K562 (cell line): Measurements from ENCODE around the gene CLCF1. TPM values are rescaled to one million over a fixed set of nuclear protein-coding genes. Genes with fewer than 3 reads are reported as not detected.

Experiments used
- ARID2 ChIP-seq: fragments of 450-650 bp; IDR thresholded peaks from 2 replicates; pipeline ENCODE4 v1.6.1; 2017; ENCODE audit warnings: antibody characterized with exemption, mild to moderate bottlenecking
- BCLAF1 ChIP-seq, 2 experiments: fragments of 450-650 bp in 1 of 2; IDR thresholded peaks; 2 replicates each; pipeline ENCODE4 v1.6.1; 2011 to 2017; ENCODE audit warnings: low read depth in 2 of 2, antibody characterized with exemption in 1 of 2, borderline replicate concordance in 1 of 2, low read length in 1 of 2, mild to moderate bottlenecking in 1 of 2, mixed read lengths in 1 of 2; ENCODE audit not compliant: control insufficient read depth in 1 of 2
- HCFC1 ChIP-seq: IDR thresholded peaks from 2 replicates; pipeline ENCODE4 v1.6.1; 2012; ENCODE audit warnings: low read depth, low read length, improper control_type of control experiment
- HLTF ChIP-seq: fragments of 450-650 bp; IDR thresholded peaks from 2 replicates; pipeline ENCODE4 v1.6.1; 2016
- KDM4B ChIP-seq, 2 experiments: fragments of 450-650 bp in 1 of 2; sonication (generic) in 1 of 2; IDR thresholded peaks; 2 replicates each; pipeline ENCODE4 v1.6.1; 2016 to 2017; ENCODE audit warnings: borderline replicate concordance in 2 of 2, antibody characterized with exemption in 1 of 2, low read depth in 1 of 2, mild to moderate bottlenecking in 1 of 2
- MXD1 ChIP-seq: fragments of 250-450 bp; sonication (Bioruptor Pico); IDR thresholded peaks from 2 replicates; pipeline ENCODE4 v1.8.0; 2021; ENCODE audit warnings: borderline replicate concordance, mild to moderate bottlenecking, moderate library complexity; ENCODE audit not compliant: poor library complexity, severe bottlenecking
- MYC ChIP-seq, 2 experiments: fragments of 250-450 bp in 1 of 2; sonication (Bioruptor Pico) in 1 of 2; IDR thresholded peaks; 2 replicates each; pipeline versions ENCODE4 v1.5.1 to v1.6.1; 2012 to 2021; ENCODE audit warnings: low read depth in 2 of 2, borderline replicate concordance in 1 of 2, improper control_type of control experiment in 1 of 2, low read length in 1 of 2, mild to moderate bottlenecking in 1 of 2, moderate library complexity in 1 of 2
- RBM22 ChIP-seq: fragments of 200-400 bp; formaldehyde crosslinking; IDR thresholded peaks from 2 replicates; pipeline ENCODE4 v1.6.1; 2018; ENCODE audit warnings: low read length, low read depth; ENCODE audit not compliant: poor library complexity, severe bottlenecking
- RFX1 ChIP-seq: fragments of 450-650 bp; IDR thresholded peaks from 2 replicates; pipeline ENCODE4 v1.6.1; 2016; ENCODE audit warnings: mild to moderate bottlenecking, moderate library complexity
- RUNX1 ChIP-seq: sonication (generic); IDR thresholded peaks from 2 replicates; pipeline ENCODE4 v1.6.1; 2016; ENCODE audit warnings: antibody characterized with exemption, low read depth
- STAG1 ChIP-seq: sonication (generic); formaldehyde crosslinking; IDR thresholded peaks from 2 replicates; pipeline ENCODE4 v1.5.0; 2020; ENCODE audit warnings: missing genetic modification reagents, borderline replicate concordance
- TAF1 ChIP-seq: IDR thresholded peaks from 2 replicates; pipeline ENCODE4 v1.6.1; 2011; ENCODE audit warnings: mild to moderate bottlenecking, low read length, moderate library complexity; ENCODE audit not compliant: insufficient read depth, control insufficient read depth, severe bottlenecking; ENCODE audit errors: extremely low read depth
- TEAD1 ChIP-seq, 2 experiments: fragments of 450-650 bp in 1 of 2; sonication (generic) in 1 of 2; formaldehyde crosslinking; IDR thresholded peaks; 2 replicates each; pipeline versions ENCODE4 v1.4.0 to v1.8.0; 2020 to 2022; ENCODE audit warnings: mild to moderate bottlenecking in 2 of 2, missing genetic modification reagents in 1 of 2
- UBTF ChIP-seq, 2 experiments: IDR thresholded peaks; 2 replicates each; pipeline ENCODE4 v1.6.1; 2012; ENCODE audit warnings: improper control_type of control experiment in 2 of 2, low read depth in 2 of 2, low read length in 2 of 2, borderline replicate concordance in 1 of 2
- ZFPM2 ChIP-seq: fragments of 250-450 bp; sonication (Bioruptor Pico); IDR thresholded peaks from 2 replicates; pipeline ENCODE4 v1.5.1; 2022; ENCODE audit warnings: mild to moderate bottlenecking
- ZNF589 ChIP-seq: fragments of 200-800 bp; sonication (Bioruptor generic); IDR thresholded peaks from 2 replicates; pipeline ENCODE4 v1.6.1; 2016; ENCODE audit warnings: low read depth, missing genetic modification characterization, missing compliant biosample characterization
- ZNF740 ChIP-seq, 3 experiments: fragments of 200-800 bp in 1 of 3; sonication (Bioruptor generic) in 1 of 3; sonication (generic) in 1 of 3; formaldehyde crosslinking in 1 of 3; IDR thresholded peaks; 2 replicates each; pipeline versions ENCODE4 v1.6.1 to v1.8.0; 2016 to 2022; ENCODE audit warnings: mild to moderate bottlenecking in 2 of 3, missing compliant biosample characterization in 2 of 3, missing genetic modification characterization in 2 of 3, missing genetic modification reagents in 1 of 3
- polyA plus RNA-seq, 8 experiments: library from polyadenylated mRNA; depleted of rRNA in 4 of 8; stranded (reverse) in 5 of 8; unstranded in 3 of 8; fragments of >200 nt; fragmentation: Nextera tagmentation in 2 of 8; fragmentation: Illumina TruSeq in 1 of 8; extraction: Ambion mirVana in 2 of 8; extraction: Trizol in 1 of 8; gene quantifications; 2 replicates each; pipeline versions ENCODE4 v1.2.1 to v1.2.3, GENCODE V29; 2011 to 2014; ENCODE audit warnings: inconsistent platforms in 1 of 8, missing spikeins in 1 of 8
- total RNA-seq, 7 experiments: library from RNA; depleted of rRNA in 6 of 7; stranded (reverse); fragments of >200 nt in 6 of 7; fragmentation: Illumina TruSeq in 2 of 7; extraction: Trizol in 2 of 7; gene quantifications; 2 replicates each; pipeline versions ENCODE4 v1.2.1 to v1.2.3, GENCODE V29; 2011 to 2021; ENCODE audit warnings: low replicate concordance in 1 of 7

The CLCF1 gene
- total and polyA plus RNA-seq, 9 of the 15 experiments (the other 6 are each of a cell fraction or from before 2014, with no cell fraction given) = 0.49 to 5.8 (median 3.0) TPM

GRCh38 chr11:67391304-67392182, 18.1 kb upstream of the CLCF1 start, which contains the start of gene RAD9A (continued):
- TF ChIP-seq MXD1 (peak; percentile 80), HLTF (no peak), MYC (IDR thresholded peaks at IDR 0.05; ENCODE audit: low read depth, low read length) (peak; percentile 95), MYC (CRISPR knock-in tag; IDR thresholded peaks at IDR 0.05; ENCODE audit: borderline replicate concordance, low read depth) (peak; percentile 61; the same call in 1 of the 2 replicates), TAF1 (peak; percentile 63), ZFPM2 (CRISPR knock-in tag) (no peak), RUNX1 (no peak), HCFC1 (peak; percentile 66), STAG1 (CRISPR knock-in tag) (peak; percentile 14; the same call in 1 of the 2 replicates), RFX1 (no peak), ARID2 (no peak), ZNF589 (CRISPR knock-in tag) (peak; percentile 40; the same call in 1 of the 2 replicates), ZNF740 (CRISPR knock-in tag; IDR thresholded peaks at IDR 0.05) (peak; percentile 55; the same call in 1 of the 2 replicates), ZNF740 (tag; IDR thresholded peaks at IDR 0.05) (no peak), BCLAF1 (IDR thresholded peaks at IDR 0.05; ENCODE audit: borderline replicate concordance in 1 of 2, control insufficient read depth in 1 of 2, low read depth in 2 of 2, low read length in 1 of 2) (no peak), KDM4B (IDR thresholded peaks at IDR 0.05; ENCODE audit: borderline replicate concordance in 2 of 2, low read depth in 1 of 2) (peak in 1 of 2 experiments; percentile 81; a peak in 1 of 4 replicates), RBM22 (peak; percentile 55), UBTF (IDR thresholded peaks at IDR 0.05; ENCODE audit: borderline replicate concordance in 1 of 2, low read depth in 2 of 2, low read length in 2 of 2) (0 out of 4 replicates have a peak, but pooled peaks of 1 of the 2 experiments have one; percentile 34), TEAD1 (CRISPR knock-in tag; IDR thresholded peaks at IDR 0.05) (peak; percentile 15 to 89; a peak in 2 of 4 replicates)
